Measurements from ENCODE around the gene CHST12. TPM values are rescaled to one million over a fixed set of nuclear protein-coding genes. Genes with fewer than 3 reads are reported as not detected.

CHST12 gene
- total RNA-seq, 3 donors from 2014 or later, result 6.2 to 15.0 (median 7.2) TPM

DNA sequence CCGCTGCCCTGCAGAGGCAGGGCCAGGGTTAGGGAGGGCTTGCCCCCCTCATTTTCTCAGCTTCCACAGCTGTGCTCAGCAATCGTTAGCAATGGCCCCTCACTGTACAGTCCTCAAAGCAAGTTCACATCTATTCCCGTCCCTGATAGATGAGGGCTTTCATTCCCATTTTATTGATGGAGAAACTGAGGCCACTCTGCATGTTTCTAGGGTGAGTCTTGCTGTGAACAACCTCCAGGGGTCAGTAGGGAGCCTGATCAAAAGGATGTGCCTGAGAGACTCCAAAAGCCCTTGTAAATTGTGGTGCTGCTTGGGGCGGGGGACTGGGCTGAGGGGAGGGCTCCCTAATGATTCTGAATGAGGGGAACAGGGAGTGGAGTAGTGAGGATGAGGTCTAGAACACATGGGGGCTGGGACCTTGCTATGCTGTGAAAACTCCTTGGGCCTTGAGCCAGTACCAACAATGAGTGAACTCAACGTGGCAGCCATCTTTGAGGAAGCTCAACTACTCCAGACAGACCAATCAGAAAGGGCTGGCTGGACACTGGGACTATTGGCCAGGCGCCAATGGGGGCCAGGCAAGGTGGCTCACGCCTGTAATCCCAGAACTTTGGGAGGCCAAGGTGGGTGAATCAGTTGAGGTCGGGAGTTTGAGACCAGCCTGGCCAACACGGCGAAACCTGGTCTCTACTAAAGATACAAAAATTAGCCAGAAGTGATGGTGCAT is 79.5 kb downstream of the CHST12 start:
- Histone ChIP-seq H3K9me3 (peaks cover 7 to 9% of the 10 kb centered on the region in 2 donors), H3K27ac (no peak overlapping the region), H3K36me3 (no peaks in the 10 kb centered on the region), H3K4me1 (peaks cover 16 to 18% of the 10 kb centered on the region in 2 donors), H3K4me3 (no peak overlapping the region), H3K27me3 (no peaks in the 10 kb centered on the region)
- no peak for DNase-seq (ENCODE audit: low spot score in 2 of 2)
- intact Hi-C loops (cut with DNase I; ENCODE audit: low total_unique reads), result no loop called here
- TF ChIP-seq, protein P1, sequence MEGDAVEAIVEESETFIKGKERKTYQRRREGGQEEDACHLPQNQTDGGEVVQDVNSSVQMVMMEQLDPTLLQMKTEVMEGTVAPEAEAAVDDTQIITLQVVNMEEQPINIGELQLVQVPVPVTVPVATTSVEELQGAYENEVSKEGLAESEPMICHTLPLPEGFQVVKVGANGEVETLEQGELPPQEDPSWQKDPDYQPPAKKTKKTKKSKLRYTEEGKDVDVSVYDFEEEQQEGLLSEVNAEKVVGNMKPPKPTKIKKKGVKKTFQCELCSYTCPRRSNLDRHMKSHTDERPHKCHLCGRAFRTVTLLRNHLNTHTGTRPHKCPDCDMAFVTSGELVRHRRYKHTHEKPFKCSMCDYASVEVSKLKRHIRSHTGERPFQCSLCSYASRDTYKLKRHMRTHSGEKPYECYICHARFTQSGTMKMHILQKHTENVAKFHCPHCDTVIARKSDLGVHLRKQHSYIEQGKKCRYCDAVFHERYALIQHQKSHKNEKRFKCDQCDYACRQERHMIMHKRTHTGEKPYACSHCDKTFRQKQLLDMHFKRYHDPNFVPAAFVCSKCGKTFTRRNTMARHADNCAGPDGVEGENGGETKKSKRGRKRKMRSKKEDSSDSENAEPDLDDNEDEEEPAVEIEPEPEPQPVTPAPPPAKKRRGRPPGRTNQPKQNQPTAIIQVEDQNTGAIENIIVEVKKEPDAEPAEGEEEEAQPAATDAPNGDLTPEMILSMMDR (IDR thresholded peaks at IDR 0.05), result no peak
- no peak for TF ChIP-seq POLR2A (IDR thresholded peaks at IDR 0.05)
- TF ChIP-seq POLR2AphosphoS5 (IDR thresholded peaks at IDR 0.05), result no peak

DNA sequence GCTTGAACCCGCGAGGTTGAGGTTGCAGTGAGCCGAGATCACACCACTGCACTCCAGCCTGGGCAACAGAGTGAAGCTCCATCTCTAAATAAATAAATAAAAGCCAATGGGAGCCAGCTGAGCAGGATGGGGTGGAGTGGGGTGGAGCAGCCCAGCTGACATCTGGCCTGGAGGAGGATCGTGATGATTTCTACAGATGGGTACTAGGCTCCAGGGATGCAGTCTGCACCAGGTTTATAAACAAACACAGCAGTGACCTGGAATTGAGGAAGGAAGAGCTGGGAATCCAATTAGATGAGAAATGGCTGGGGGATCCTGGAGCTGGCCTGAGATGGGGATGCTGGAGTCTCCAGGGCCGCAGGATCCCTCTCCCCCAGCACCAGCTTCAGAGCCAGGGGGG is 80.1 kb downstream of the CHST12 start:
- DNase-seq (ENCODE audit: low spot score in 2 of 2), result no peak
- Histone ChIP-seq H3K4me3 (no peak overlapping the region), H3K27ac (no peak overlapping the region), H3K36me3 (no peaks in the 10 kb centered on the region), H3K4me1 (peaks cover 10 to 18% of the 10 kb centered on the region in 2 donors), H3K27me3 (no peaks in the 10 kb centered on the region), H3K9me3 (peaks cover 7 to 9% of the 10 kb centered on the region in 2 donors)
- TF ChIP-seq, protein P1 (IDR thresholded peaks at IDR 0.05), result no peak
- TF ChIP-seq POLR2AphosphoS5 (IDR thresholded peaks at IDR 0.05) (no peak), POLR2A (IDR thresholded peaks at IDR 0.05) (no peak)
- intact Hi-C loops (cut with DNase I; ENCODE audit: low total_unique reads), result no loop called here

DNA sequence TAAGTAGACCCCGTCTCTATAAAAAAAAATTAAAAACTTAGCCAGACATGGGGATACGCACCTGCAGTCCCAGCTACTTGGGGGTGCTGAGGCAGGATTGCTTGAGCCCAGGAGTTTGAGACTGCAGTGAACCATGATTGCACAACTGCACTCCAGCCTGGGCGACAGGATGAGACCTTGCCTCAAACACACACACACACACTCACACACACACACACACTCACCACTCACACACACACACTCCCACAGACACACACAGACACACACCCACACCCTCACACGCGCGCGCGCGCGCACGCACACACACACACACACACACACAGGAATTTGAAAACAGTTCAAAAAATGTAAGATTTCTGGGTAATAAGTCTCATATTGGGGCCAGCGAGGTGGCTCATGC is 81.5 kb downstream of the CHST12 start:
- H3K27ac ChIP-seq, result no peak overlapping the region
- no peak overlapping the region for H3K4me3 ChIP-seq
- no peak for DNase-seq (ENCODE audit: low spot score in 2 of 2)
- H3K36me3 ChIP-seq, result no peaks in the 10 kb centered on the region
- peaks cover 7 to 9% of the 10 kb centered on the region in 2 donors for H3K9me3 ChIP-seq
- H3K27me3 ChIP-seq, result no peaks in the 10 kb centered on the region
- TF ChIP-seq, protein P1 (IDR thresholded peaks at IDR 0.05), result no peak
- TF ChIP-seq POLR2AphosphoS5 (IDR thresholded peaks at IDR 0.05) (no peak), POLR2A (IDR thresholded peaks at IDR 0.05) (no peak)
- intact Hi-C loops (cut with DNase I; ENCODE audit: low total_unique reads), result no loop called here
- H3K4me1 ChIP-seq, result peaks cover 6 to 12% of the 10 kb centered on the region in 2 donors

DNA sequence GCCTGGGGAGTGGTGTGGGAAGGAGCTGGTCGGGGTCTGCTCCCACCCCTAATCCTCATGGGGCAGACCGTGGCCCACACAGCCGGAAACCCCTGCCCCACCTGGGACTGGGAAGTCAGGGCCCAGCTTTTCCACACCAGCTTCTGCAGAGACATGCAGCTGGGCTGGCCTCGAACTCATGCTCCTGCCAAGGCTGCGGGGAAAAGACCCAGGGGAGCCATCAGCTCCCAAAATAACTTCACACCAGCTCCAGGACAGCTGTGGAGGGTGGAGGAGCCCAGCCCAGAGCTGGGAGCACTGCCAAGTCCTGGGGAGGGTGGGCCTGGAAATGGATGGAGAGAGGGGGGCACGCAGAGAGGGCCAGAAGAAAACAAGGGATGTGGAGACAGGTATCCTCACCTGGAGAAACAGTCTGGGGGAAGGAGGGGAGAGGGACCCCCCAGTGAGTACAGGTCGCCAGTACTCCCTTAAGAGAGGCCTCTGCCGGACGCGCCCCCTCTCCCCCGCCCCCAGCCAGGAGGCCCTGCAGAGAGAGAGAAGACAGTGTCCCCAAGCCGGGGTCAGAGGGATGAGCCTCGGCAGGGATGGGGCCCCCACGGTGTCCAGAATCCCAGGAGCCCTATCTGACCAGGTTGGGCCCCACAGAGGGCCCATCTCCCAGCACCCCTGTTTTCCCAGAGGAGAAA is 84.3 kb downstream of the CHST12 start:
- no peaks in the 10 kb centered on the region for H3K36me3 ChIP-seq
- intact Hi-C loops (cut with DNase I; ENCODE audit: low total_unique reads), result no loop called here

DNA sequence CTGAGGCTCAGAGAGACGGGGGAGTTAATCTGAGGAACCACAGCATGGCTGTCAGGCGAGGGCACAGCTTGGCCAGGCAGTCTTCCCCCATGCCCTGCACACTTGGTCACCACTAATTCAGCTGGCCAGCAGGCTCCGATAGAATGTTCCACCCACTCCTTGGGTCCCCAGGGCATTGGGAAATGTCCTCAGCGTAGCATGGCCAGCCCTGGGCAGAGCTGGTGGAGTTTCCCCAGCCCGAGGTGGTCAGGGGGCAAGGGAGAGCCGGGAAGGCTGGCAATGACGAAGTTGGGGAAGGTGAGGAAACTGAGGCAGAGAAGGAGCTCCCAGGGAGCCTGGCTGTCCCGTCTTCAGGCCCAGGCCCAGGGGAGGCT is 84.8 kb downstream of the CHST12 start:
- peak overlapping the region; percentile 29 to 92 for H3K27ac ChIP-seq
- DNase-seq (ENCODE audit: low spot score in 2 of 2), result no peak
- intact Hi-C loops (cut with DNase I; ENCODE audit: low total_unique reads), result no loop called here
- TF ChIP-seq POLR2AphosphoS5 (IDR thresholded peaks at IDR 0.05), result peak in 1 of 3 donors; percentile 68
- TF ChIP-seq, protein P1 (IDR thresholded peaks at IDR 0.05), result no peak
- no peaks in the 10 kb centered on the region for H3K36me3 ChIP-seq
- peaks cover under 1 to 2% of the 10 kb centered on the region in 2 donors for H3K9me3 ChIP-seq
- H3K4me3 ChIP-seq, result no peak overlapping the region
- no peaks in the 10 kb centered on the region for H3K27me3 ChIP-seq
- H3K4me1 ChIP-seq, result peaks cover 6 to 12% of the 10 kb centered on the region in 2 donors

More for the DNA sequence above, 84.3 kb downstream of the CHST12 start:
- no peak for TF ChIP-seq POLR2AphosphoS5 (IDR thresholded peaks at IDR 0.05)
- DNase-seq (ENCODE audit: low spot score in 2 of 2), result no peak
- no peak overlapping the region for H3K4me3 ChIP-seq
- peaks cover 6 to 12% of the 10 kb centered on the region in 2 donors for H3K4me1 ChIP-seq
- H3K27me3 ChIP-seq, result no peaks in the 10 kb centered on the region
- H3K9me3 ChIP-seq, result peaks cover 6 to 7% of the 10 kb centered on the region in 2 donors
- H3K27ac ChIP-seq, result peak overlapping the region; percentile 29 to 92
